ENCODE data around the gene TBL2. TPM values are rescaled to one million over a fixed set of nuclear protein-coding genes. Genes with fewer than 3 reads are reported as not detected.
A peak's percentile ranks its signal among the peaks of the same experiment; 100 is the strongest.

The TBL2 gene
- total RNA-seq, 1 experiment from 2014 or later, result 32.3 TPM

GRCh38 chr7:73623798-73624668 is 45.7 kb upstream of the TBL2 start, which contains the start of gene MLXIPL (continued):
- TF ChIP-seq FOXP4 (CRISPR knock-in tag; IDR thresholded peaks at IDR 0.05), result 0 out of 2 replicates have a peak, but pooled peaks have one; percentile 58

- H3K9me3 Mint-ChIP-seq, result no peaks in the 10 kb centered on the region
- ChIA-PET POLR2A (interaction anchor here (0.5 to 1.0 kb wide), 5 partner anchors 21 to 204 kb away, joined by 3 to 7 read pairs (median 3); partner anchors contain the start of gene ABHD11), CTCF (interaction anchor here (0.6 to 2.9 kb wide), 13 partner anchors 11 to 111 kb away, joined by 3 to 28 read pairs (median 5); partner anchors contain the start of genes BAZ1B, STX1A and VPS37D)
- peak; percentile 88 for DNase-seq (ENCODE audit: low spot score)
- H3K36me3 Mint-ChIP-seq, result no peaks in the 10 kb centered on the region
- TF ChIP-seq TEAD1 (CRISPR knock-in tag; IDR thresholded peaks at IDR 0.05), result peak; percentile 50; the same call in 1 of the 2 replicates
- no peak for TF ChIP-seq NFE2L1 (CRISPR knock-in tag; IDR thresholded peaks at IDR 0.05)
- 0 out of 2 replicates have a peak, but pooled peaks have one; percentile 27 for TF ChIP-seq NFYB (CRISPR knock-in tag; conservative IDR thresholded peaks at IDR 0.05; ENCODE audit: low read depth)
- TF ChIP-seq USF1 (CRISPR knock-in tag; IDR thresholded peaks at IDR 0.05), result peak; percentile 60; the same call in 1 of the 2 replicates
- TF ChIP-seq ATF1 (CRISPR knock-in tag; IDR thresholded peaks at IDR 0.05), result no peak
- no peak for TF ChIP-seq AFF4 (CRISPR knock-in tag; IDR thresholded peaks at IDR 0.05; ENCODE audit: borderline replicate concordance)
- peak; percentile 66 for TF ChIP-seq ZNF121 (CRISPR knock-in tag; IDR thresholded peaks at IDR 0.05)
- TF ChIP-seq GABPB1 (CRISPR knock-in tag; IDR thresholded peaks at IDR 0.05), result peak; percentile 82
- peak; percentile 63 for TF ChIP-seq MAX (CRISPR knock-in tag; IDR thresholded peaks at IDR 0.05)
- TF ChIP-seq FOXP1 (CRISPR knock-in tag; IDR thresholded peaks at IDR 0.05; ENCODE audit: borderline replicate concordance), result peak; percentile 27; the same call in 1 of the 2 replicates
- no peak for TF ChIP-seq JAZF1 (CRISPR knock-in tag; IDR thresholded peaks at IDR 0.05)
- peak; percentile 61; the same call in 1 of the 2 replicates for TF ChIP-seq SP1 (CRISPR knock-in tag; conservative IDR thresholded peaks at IDR 0.05)
- 0 out of 2 replicates have a peak, but pooled peaks have one; percentile 41 for TF ChIP-seq USF2 (CRISPR knock-in tag; IDR thresholded peaks at IDR 0.05)
- 0 out of 2 replicates have a peak, but pooled peaks have one; percentile 37 for TF ChIP-seq E2F5 (CRISPR knock-in tag; IDR thresholded peaks at IDR 0.05)
- peak; percentile 74 for ATAC-seq
- H3K27me3 Mint-ChIP-seq (ENCODE audit: low read depth), result peaks cover 28% of the 10 kb centered on the region
- H3K27ac Mint-ChIP-seq, result no peak overlapping the region
- peak overlapping the region; percentile 83 for H3K4me3 Mint-ChIP-seq
- H3K4me1 Mint-ChIP-seq, result peaks cover 11% of the 10 kb centered on the region
These were observed 44.8 kb upstream of the TBL2 start for GRCh38 chr7:73622909-73623797.
